B cell (primary cell): Measurements from ENCODE around the gene TRIP13. TPM values are rescaled to one million over a fixed set of nuclear protein-coding genes. Genes with fewer than 3 reads are reported as not detected.

Source experiments
- ATAC-seq: fragments of 200-7000 bp; cut with Tn5 transposase; one replicate; pipeline ENCODE4 v1.10.0; 2021; ENCODE audit warnings: low read depth, mild to moderate bottlenecking, moderate number of reproducible peaks, moderate library complexity
- CTCF ChIA-PET: fragments of 350-600 bp; sonication (Branson Sonifier 250); formaldehyde crosslinking; loops from one replicate; lab custom pipeline; 2021; ENCODE audit warnings: antibody characterized with exemption, inconsistent platforms; lab: Charles Lee
- POLR2A ChIA-PET: fragments of 350-600 bp; sonication (Branson Sonifier 250); formaldehyde crosslinking; loops from one replicate; lab custom pipeline; 2021; ENCODE audit warnings: antibody characterized with exemption; lab: Charles Lee
- DNase-seq: peaks from one replicate; pipeline ENCODE4 v3.0.0; 2013
- H2AFZ ChIP-seq: 2 replicates; pipeline ENCODE4 v1.6.1; 2012; ENCODE audit warnings: mild to moderate bottlenecking, low read depth, low read length; ENCODE audit not compliant: insufficient read depth, poor library complexity, severe bottlenecking
- H3K27ac ChIP-seq, 2 donors: 1 replicate in 1 of 2; 2 replicates in 1 of 2; pipeline ENCODE4 v1.5.1; 2012 to 2013; ENCODE audit warnings: low read length in 2 of 2, mild to moderate bottlenecking in 2 of 2, moderate library complexity in 1 of 2
- H3K27me3 ChIP-seq, 4 experiments: fragments of 200-600 bp in 1 of 4; sonication (generic) in 1 of 4; replicated peaks in 1 of 4; 1 replicate in 2 of 4; 2 replicates in 2 of 4; pipeline versions ENCODE4 v1.6.1 to v1.7.0; 2013 to 2016; ENCODE audit warnings: low read length in 3 of 4, mild to moderate bottlenecking in 2 of 4, mixed read lengths in 1 of 4, moderate library complexity in 1 of 4; ENCODE audit not compliant: insufficient read depth in 4 of 4, control insufficient read depth in 3 of 4; ENCODE audit errors: control extremely low read depth in 1 of 4
- H3K36me3 ChIP-seq, 2 experiments: replicated peaks in 1 of 2; 1 replicate in 1 of 2; 2 replicates in 1 of 2; pipeline versions ENCODE4 v1.6.1 to v1.7.1; 2013; ENCODE audit warnings: low read length in 1 of 2; ENCODE audit not compliant: insufficient read depth in 2 of 2, control insufficient read depth in 1 of 2; ENCODE audit errors: control extremely low read depth in 1 of 2, extremely low read depth in 1 of 2
- H3K4me1 ChIP-seq, 2 donors: fragments of 200-600 bp in 1 of 2; sonication (generic) in 1 of 2; 1 replicate in 1 of 2; 2 replicates in 1 of 2; pipeline versions ENCODE4 v1.5.1 to v1.6.1; 2013 to 2017; ENCODE audit warnings: low read length in 2 of 2; ENCODE audit not compliant: control insufficient read depth in 2 of 2, insufficient read depth in 2 of 2
- H3K4me2 ChIP-seq: replicated peaks from 2 replicates; pipeline ENCODE3; 2012; ENCODE audit warnings: mild to moderate bottlenecking, low read depth, low read length; ENCODE audit not compliant: poor library complexity, severe bottlenecking
- H3K4me3 ChIP-seq, 5 experiments: fragments of 200-600 bp in 1 of 5; sonication (generic) in 1 of 5; 1 replicate in 3 of 5; 2 replicates in 2 of 5; pipeline versions ENCODE4 v1.5.1 to v1.7.0; 2011 to 2016; ENCODE audit warnings: low read length in 4 of 5, mild to moderate bottlenecking in 4 of 5, low read depth in 2 of 5, control low read depth in 1 of 5, moderate library complexity in 1 of 5; ENCODE audit not compliant: insufficient read depth in 1 of 5; ENCODE audit errors: control extremely low read depth in 1 of 5, extremely low read depth in 1 of 5
- H3K79me2 ChIP-seq: fragments of 200-600 bp; sonication (generic); one replicate; pipeline ENCODE4 v1.6.0; 2016; ENCODE audit warnings: low read length; ENCODE audit not compliant: control insufficient read depth, insufficient read depth
- H3K9ac ChIP-seq: fragments of 200-600 bp; sonication (generic); 2 replicates; pipeline ENCODE4 v1.6.1; 2017; ENCODE audit warnings: mild to moderate bottlenecking, low read length, moderate library complexity
- H3K9me3 ChIP-seq, 3 donors: one replicate each; pipeline versions ENCODE4 v1.6.1 to v1.7.1; 2013; ENCODE audit warnings: low read length in 2 of 3; ENCODE audit not compliant: control insufficient read depth in 2 of 3, insufficient read depth in 1 of 3; ENCODE audit errors: control extremely low read depth in 1 of 3
- H4K20me1 ChIP-seq: 2 replicates; pipeline ENCODE4 v1.6.0; 2012; ENCODE audit warnings: mild to moderate bottlenecking, low read length; ENCODE audit not compliant: insufficient read depth, control insufficient read depth, poor library complexity, severe bottlenecking
- H3K27ac Mint-ChIP-seq: one replicate; pipeline ENCODE4 v1.8.0; 2021; ENCODE audit warnings: mixed read lengths
- H3K27me3 Mint-ChIP-seq: one replicate; pipeline ENCODE4 v1.8.0; 2021; ENCODE audit warnings: mixed read lengths
- H3K4me1 Mint-ChIP-seq: one replicate; pipeline ENCODE4 v1.8.0; 2021; ENCODE audit warnings: mixed read lengths
- H3K4me3 Mint-ChIP-seq: one replicate; pipeline ENCODE4 v1.8.0; 2021; ENCODE audit warnings: mixed read lengths
- H3K9me3 Mint-ChIP-seq: one replicate; pipeline ENCODE4 v1.8.0; 2022; ENCODE audit warnings: mixed read lengths; ENCODE audit not compliant: insufficient read depth
- EZH2 ChIP-seq: IDR thresholded peaks from 2 replicates; pipeline ENCODE4 v1.6.1; 2012; ENCODE audit warnings: borderline replicate concordance, low read depth, mild to moderate bottlenecking, moderate library complexity, low read length; ENCODE audit not compliant: insufficient read depth, poor library complexity, severe bottlenecking
- WGBS: methylation state at CpG from one replicate; pipeline ENCODE4 v1.1.5; 2013; ENCODE audit warnings: missing lambda C conversion rate; ENCODE audit not compliant: insufficient coverage; 5-methylcytosine and 5-hydroxymethylcytosine counted together
- intact Hi-C: fragments of 100-400 bp; cut with micrococcal nuclease; formaldehyde crosslinking; loops from one replicate; pipeline ENCODE4 v1.10.0; 2022
- polyA plus RNA-seq: library from polyadenylated mRNA; depleted of rRNA; stranded (reverse); fragments of >200 nt; gene quantifications from 2 replicates; pipeline ENCODE4 v1.2.3, GENCODE V29; 2012
- total RNA-seq, 2 donors: library from RNA; stranded (reverse); fragments of 120-200 nt in 1 of 2; gene quantifications; 1 replicate in 1 of 2; 2 replicates in 1 of 2; pipeline versions ENCODE4 v1.2.3 to v1.2.4, GENCODE V29; 2013 to 2022
- TF ChIP-seq, protein P1 (sequence below): fragments of 200-600 bp; IDR thresholded peaks from one replicate; pipeline ENCODE4 v1.8.0; 2022; ENCODE audit warnings: antibody characterized with exemption, mild to moderate bottlenecking

TRIP13 gene
- total and polyA plus RNA-seq, 2 donors (not counting 1 experiment from before 2014, with no cell fraction given): 0.63 to 1.1 TPM

- no peaks in the 10 kb centered on the region for H3K36me3 ChIP-seq
- TF ChIP-seq EZH2: no peak
- TF ChIP-seq, protein P1, sequence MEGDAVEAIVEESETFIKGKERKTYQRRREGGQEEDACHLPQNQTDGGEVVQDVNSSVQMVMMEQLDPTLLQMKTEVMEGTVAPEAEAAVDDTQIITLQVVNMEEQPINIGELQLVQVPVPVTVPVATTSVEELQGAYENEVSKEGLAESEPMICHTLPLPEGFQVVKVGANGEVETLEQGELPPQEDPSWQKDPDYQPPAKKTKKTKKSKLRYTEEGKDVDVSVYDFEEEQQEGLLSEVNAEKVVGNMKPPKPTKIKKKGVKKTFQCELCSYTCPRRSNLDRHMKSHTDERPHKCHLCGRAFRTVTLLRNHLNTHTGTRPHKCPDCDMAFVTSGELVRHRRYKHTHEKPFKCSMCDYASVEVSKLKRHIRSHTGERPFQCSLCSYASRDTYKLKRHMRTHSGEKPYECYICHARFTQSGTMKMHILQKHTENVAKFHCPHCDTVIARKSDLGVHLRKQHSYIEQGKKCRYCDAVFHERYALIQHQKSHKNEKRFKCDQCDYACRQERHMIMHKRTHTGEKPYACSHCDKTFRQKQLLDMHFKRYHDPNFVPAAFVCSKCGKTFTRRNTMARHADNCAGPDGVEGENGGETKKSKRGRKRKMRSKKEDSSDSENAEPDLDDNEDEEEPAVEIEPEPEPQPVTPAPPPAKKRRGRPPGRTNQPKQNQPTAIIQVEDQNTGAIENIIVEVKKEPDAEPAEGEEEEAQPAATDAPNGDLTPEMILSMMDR: no peak
- H3K4me1 Mint-ChIP-seq: peaks cover 3% of the 10 kb centered on the region
- H3K4me3 ChIP-seq: no peak overlapping the region
- no peaks in the 10 kb centered on the region for H3K79me2 ChIP-seq
- H3K9ac ChIP-seq: no peak overlapping the region
- ChIA-PET CTCF (no interaction called here), POLR2A (no interaction called here)
- H3K4me3 Mint-ChIP-seq: no peak overlapping the region
- peaks cover 0 to 20% (median 11%) of the 10 kb centered on the region in 4 experiments for H3K27me3 ChIP-seq
- H3K27me3 Mint-ChIP-seq: peaks cover 43% of the 10 kb centered on the region
- peaks cover 10 to 15% of the 10 kb centered on the region in 2 donors for H3K4me1 ChIP-seq
- H3K9me3 Mint-ChIP-seq: no peaks in the 10 kb centered on the region
- H3K27ac Mint-ChIP-seq: no peak overlapping the region
- no peak overlapping the region for H2AFZ ChIP-seq
- DNase-seq: no peak
- intact Hi-C loops: no loop called here
- no peak for ATAC-seq
- no peaks in the 10 kb centered on the region for H4K20me1 ChIP-seq
- peaks cover 0 to 8% (median 0%) of the 10 kb centered on the region in 3 donors for H3K9me3 ChIP-seq
- no peak overlapping the region for H3K27ac ChIP-seq
- H3K4me2 ChIP-seq: no peak overlapping the region
Observed at GRCh38 chr5:929596-929995, 36.9 kb downstream of the TRIP13 start.

DNA sequence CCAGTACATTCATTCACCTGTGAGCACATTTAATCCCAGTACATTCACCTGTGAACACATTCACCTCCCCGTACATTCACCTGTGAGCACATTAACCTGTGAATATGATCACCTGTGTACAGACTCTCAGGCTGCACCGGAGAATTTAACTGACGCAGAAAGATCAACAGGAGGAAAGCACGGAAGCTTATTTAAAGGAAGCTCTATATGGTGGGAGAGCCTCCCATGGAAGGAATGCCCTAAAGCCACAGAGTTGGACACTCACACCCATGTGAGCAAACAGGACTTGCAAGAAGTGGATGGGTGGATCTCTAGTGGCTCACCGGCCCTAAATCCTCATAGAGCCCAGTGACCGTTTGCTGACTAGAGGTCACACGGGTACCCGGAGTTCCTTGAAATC lies 38.2 kb downstream of the TRIP13 start:
- Histone ChIP-seq H3K36me3 (no peaks in the 10 kb centered on the region), H3K9me3 (peaks cover 0 to 8% (median 0%) of the 10 kb centered on the region in 3 donors), H3K27ac (no peak overlapping the region), H3K4me2 (no peak overlapping the region), H3K79me2 (no peaks in the 10 kb centered on the region), H3K4me3 (no peak overlapping the region), H3K4me1 (peaks cover 10 to 15% of the 10 kb centered on the region in 2 donors), H4K20me1 (no peaks in the 10 kb centered on the region), H3K9ac (no peak overlapping the region), H2AFZ (no peak overlapping the region), H3K27me3 (peaks cover 0 to 20% (median 9%) of the 10 kb centered on the region in 4 experiments)
- intact Hi-C loops: no loop called here
- ChIA-PET CTCF (interaction anchor here (1.7 kb wide), 1 partner anchor 7 kb away, joined by 6 read pairs; no protein-coding TSS in a partner anchor), POLR2A (no interaction called here)
- no peak overlapping the region for H3K27ac Mint-ChIP-seq
- TF ChIP-seq, protein P1: no peak
- no peak for TF ChIP-seq EZH2
- H3K27me3 Mint-ChIP-seq: peaks cover 33% of the 10 kb centered on the region
- ATAC-seq: no peak
- no peak for DNase-seq
- no peaks in the 10 kb centered on the region for H3K9me3 Mint-ChIP-seq
- peaks cover 3% of the 10 kb centered on the region for H3K4me1 Mint-ChIP-seq
- H3K4me3 Mint-ChIP-seq: no peak overlapping the region
- WGBS: 96% methylated on average over 5 of the region's 8 CpGs
